CD4-positive, alpha-beta T cell treated with Interleukin-15 for 1 hour (primary cell): ENCODE results near the gene MAP3K4.
"Not testable (repeated sequence)": the region's sequence is repeated elsewhere in the genome, so short reads cannot be mapped to it uniquely, and the experiment has no call there.

Experiments used
- DNase-seq: peaks from one replicate; pipeline ENCODE4 v3.0.0-alpha.2; 2020

MAP3K4 gene

GRCh38 chr6:160971171-160971570, 20.4 kb upstream of the MAP3K4 start:
- DNase-seq = no peak

GRCh38 chr6:160972111-160972510, 19.5 kb upstream of the MAP3K4 start:
- DNase-seq = no peak

GRCh38 chr6:160972594-160972993, 19.0 kb upstream of the MAP3K4 start:
- not testable (repeated sequence) for DNase-seq

- no peak for DNase-seq
These were observed 18.0 kb upstream of the MAP3K4 start for GRCh38 chr6:160973311-160974250.

- DNase-seq = no peak
These were observed 17.2 kb upstream of the MAP3K4 start for GRCh38 chr6:160974304-160974771.

GRCh38 chr6:160975162-160975561, 16.4 kb upstream of the MAP3K4 start:
- no peak for DNase-seq

GRCh38 chr6:160975961-160976360, 15.6 kb upstream of the MAP3K4 start:
- not testable (repeated sequence) for DNase-seq

GRCh38 chr6:160978141-160978901, 13.2 kb upstream of the MAP3K4 start:
- no peak for DNase-seq

- DNase-seq = no peak
These were observed 12.4 kb upstream of the MAP3K4 start for GRCh38 chr6:160979061-160979708.

- DNase-seq = not testable (repeated sequence)
These were observed 8.1 kb upstream of the MAP3K4 start for GRCh38 chr6:160983377-160983948.

- DNase-seq = peak; percentile 35
These were observed 4.7 kb upstream of the MAP3K4 start for GRCh38 chr6:160986851-160987250.

- no peak for DNase-seq
These were observed 4.3 kb upstream of the MAP3K4 start for GRCh38 chr6:160987265-160987664.

- DNase-seq = no peak
These were observed 643 bp upstream of the MAP3K4 start for GRCh38 chr6:160990847-160991405.

- DNase-seq = no peak
These were observed 751 bp downstream of the MAP3K4 start for GRCh38 chr6:160992061-160992979.

- DNase-seq = no peak
These were observed 1.4 kb downstream of the MAP3K4 start for GRCh38 chr6:160992980-160993314.

GRCh38 chr6:160995271-160995670, 3.7 kb downstream of the MAP3K4 start:
- DNase-seq = no peak

- no peak for DNase-seq
These were observed 4.6 kb downstream of the MAP3K4 start for GRCh38 chr6:160996131-160996601.

- DNase-seq = no peak
These were observed 6.6 kb downstream of the MAP3K4 start for GRCh38 chr6:160998217-160998616.

- no peak for DNase-seq
These were observed 7.2 kb downstream of the MAP3K4 start for GRCh38 chr6:160998766-160999165.

GRCh38 chr6:160999516-160999915, 7.9 kb downstream of the MAP3K4 start:
- no peak for DNase-seq

GRCh38 chr6:161000632-161001031, 9.1 kb downstream of the MAP3K4 start:
- no peak for DNase-seq
